Activated naive CD8-positive, alpha-beta T cell treated with anti-CD3 and anti-CD28 coated beads, Interleukin-2, amount 50 U/mL, for 24 hours (primary cell): Measurements from ENCODE around the gene CDC37.
A peak's percentile ranks its signal among the peaks of the same experiment; 100 is the strongest.
"Not testable (repeated sequence)": the region's sequence is repeated elsewhere in the genome, so short reads cannot be mapped to it uniquely, and the experiment has no call there.

Experiments
- ATAC-seq: fragments of 150-1000 bp; cut with Tn5 transposase; one replicate; pipeline ENCODE4 v1.10.0; 2021
- DNase-seq: peaks from one replicate; pipeline ENCODE4 v3.0.0; 2021
- H3K27ac Mint-ChIP-seq: one replicate; pipeline ENCODE4 v1.8.0; 2021; ENCODE audit warnings: mild to moderate bottlenecking, mixed read lengths
- H3K27me3 Mint-ChIP-seq: one replicate; pipeline ENCODE4 v1.8.0; 2021; ENCODE audit warnings: mixed read lengths
- H3K36me3 Mint-ChIP-seq: one replicate; pipeline ENCODE4 v1.8.0; 2021; ENCODE audit warnings: low read depth, mixed read lengths
- H3K4me1 Mint-ChIP-seq: one replicate; pipeline ENCODE4 v1.8.0; 2021; ENCODE audit warnings: mixed read lengths
- H3K4me3 Mint-ChIP-seq: one replicate; pipeline ENCODE4 v1.8.0; 2021; ENCODE audit warnings: mild to moderate bottlenecking, moderate library complexity, mixed read lengths
- H3K9me3 Mint-ChIP-seq: one replicate; pipeline ENCODE4 v1.8.0; 2021; ENCODE audit warnings: mixed read lengths

CDC37 gene

GRCh38 chr19:10412257-10412977 lies 9.1 kb upstream of the CDC37 start:
- H3K4me1 Mint-ChIP-seq, result peaks cover 79% of the 10 kb centered on the region
- H3K27ac Mint-ChIP-seq, result peak overlapping the region; percentile 80
- DNase-seq (no peak), ATAC-seq (peak; percentile 21)
- no peaks in the 10 kb centered on the region for H3K9me3 Mint-ChIP-seq
- peak overlapping the region; percentile 11 for H3K4me3 Mint-ChIP-seq
- H3K36me3 Mint-ChIP-seq, result peaks cover 3% of the 10 kb centered on the region
- H3K27me3 Mint-ChIP-seq, result peaks cover 6% of the 10 kb centered on the region

- H3K27me3 Mint-ChIP-seq, H3K4me3 Mint-ChIP-seq, H3K36me3 Mint-ChIP-seq, H3K9me3 Mint-ChIP-seq, H3K27ac Mint-ChIP-seq, DNase-seq, ATAC-seq: not testable (repeated sequence)
- peaks cover 81% of the 10 kb centered on the region for H3K4me1 Mint-ChIP-seq
Observed at GRCh38 chr19:10411224-10411623, 7.9 kb upstream of the CDC37 start.

DNA sequence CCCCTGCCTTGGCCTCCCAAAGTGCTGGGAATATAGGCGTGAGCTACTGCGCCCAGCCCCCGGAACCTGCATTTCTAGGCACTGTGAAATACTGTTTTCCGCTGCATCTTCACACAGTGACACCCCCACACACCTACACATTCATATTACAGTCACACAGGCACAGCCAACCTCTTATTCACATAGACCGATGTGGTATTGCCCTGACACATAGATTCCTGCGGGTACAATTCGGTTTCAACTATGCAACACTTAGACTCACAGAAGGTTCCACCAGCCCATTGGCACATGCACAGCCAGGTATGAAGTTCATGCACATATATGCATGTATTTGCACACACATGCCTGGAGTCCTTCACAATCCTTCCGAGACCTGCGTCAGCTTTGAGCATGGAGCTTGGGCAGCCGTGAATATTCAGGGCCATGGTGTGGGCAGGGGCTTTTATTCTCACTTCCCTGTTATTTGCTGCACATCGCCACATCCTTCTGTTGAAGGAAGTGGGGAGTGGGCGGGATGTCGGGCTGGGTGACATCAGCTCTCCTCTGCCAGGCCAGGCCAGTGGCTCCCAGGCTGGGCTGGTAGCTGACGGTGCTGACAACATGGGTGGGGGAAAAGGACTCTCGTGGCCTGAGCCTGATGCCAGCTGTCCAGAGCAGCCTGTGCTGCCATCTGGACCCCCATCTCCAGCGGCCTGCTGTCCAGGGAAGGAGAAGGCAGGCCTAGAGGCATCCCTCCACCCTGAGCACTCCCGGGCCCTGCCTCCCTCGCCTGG lies 5.4 kb upstream of the CDC37 start:
- Mint-ChIP-seq H3K9me3 (no peaks in the 10 kb centered on the region), H3K4me1 (peaks cover 86% of the 10 kb centered on the region), H3K27ac (peak overlapping the region; percentile 82), H3K4me3 (peak overlapping the region; percentile 52), H3K36me3 (no peaks in the 10 kb centered on the region), H3K27me3 (no peaks in the 10 kb centered on the region)
- DNase-seq, result peak; percentile 77
- peak; percentile 75 for ATAC-seq

GRCh38 chr19:10407096-10407495 lies 3.8 kb upstream of the CDC37 start:
- no peaks in the 10 kb centered on the region for H3K9me3 Mint-ChIP-seq
- no peak for DNase-seq
- H3K36me3 Mint-ChIP-seq, result peaks cover 9% of the 10 kb centered on the region
- H3K4me3 Mint-ChIP-seq, result no peak overlapping the region
- peak overlapping the region; percentile 37 for H3K27ac Mint-ChIP-seq
- H3K27me3 Mint-ChIP-seq, result no peaks in the 10 kb centered on the region
- H3K4me1 Mint-ChIP-seq, result peaks cover 78% of the 10 kb centered on the region
- ATAC-seq, result no peak

DNA sequence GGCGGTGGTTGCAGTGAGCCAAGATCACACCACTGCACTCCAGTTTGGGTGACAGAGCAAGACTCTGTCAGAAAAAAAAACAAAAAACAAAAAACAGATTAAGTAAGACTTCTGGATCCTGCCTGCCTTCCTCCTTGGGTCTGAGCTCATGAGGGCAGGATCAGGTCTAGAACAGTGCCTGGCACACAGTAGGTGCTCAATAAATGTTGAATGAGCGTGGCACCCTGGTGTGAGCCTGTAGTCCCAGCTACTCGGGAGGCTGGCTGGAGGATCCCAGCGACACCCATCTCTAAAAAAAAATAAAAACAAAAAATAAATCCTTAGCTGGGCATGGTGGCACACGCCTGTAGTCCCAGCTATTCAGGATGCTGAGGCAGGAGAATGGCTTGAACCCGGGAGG lies 2.8 kb upstream of the CDC37 start:
- Mint-ChIP-seq H3K4me3 (no peak overlapping the region), H3K27ac (no peak overlapping the region), H3K9me3 (no peaks in the 10 kb centered on the region), H3K27me3 (no peaks in the 10 kb centered on the region), H3K36me3 (peaks cover 16% of the 10 kb centered on the region), H3K4me1 (peaks cover 77% of the 10 kb centered on the region)
- DNase-seq, result no peak
- no peak for ATAC-seq

- Mint-ChIP-seq H3K4me1 (peaks cover 78% of the 10 kb centered on the region), H3K4me3 (peak overlapping the region; percentile 98), H3K27ac (peak overlapping the region; percentile 93), H3K36me3 (peaks cover 22% of the 10 kb centered on the region), H3K27me3 (no peaks in the 10 kb centered on the region), H3K9me3 (no peaks in the 10 kb centered on the region)
- no peak for ATAC-seq
- DNase-seq, result peak; percentile 68
Observed at GRCh38 chr19:10404888-10405820, 1.8 kb upstream of the CDC37 start.

GRCh38 chr19:10402441-10403038 lies 802 bp downstream of the CDC37 start:
- DNase-seq (no peak), ATAC-seq (no peak)
- Mint-ChIP-seq H3K27me3 (no peaks in the 10 kb centered on the region), H3K27ac (peak overlapping the region; percentile 93), H3K36me3 (peaks cover 36% of the 10 kb centered on the region), H3K4me3 (peak overlapping the region; percentile 98), H3K4me1 (peaks cover 64% of the 10 kb centered on the region), H3K9me3 (no peaks in the 10 kb centered on the region)

- H3K27ac Mint-ChIP-seq, result no peak overlapping the region
- no peak for DNase-seq
- H3K4me3 Mint-ChIP-seq, result no peak overlapping the region
- no peak for ATAC-seq
- H3K4me1 Mint-ChIP-seq, result peaks cover 42% of the 10 kb centered on the region
- no peaks in the 10 kb centered on the region for H3K27me3 Mint-ChIP-seq
- H3K36me3 Mint-ChIP-seq, result peaks cover 51% of the 10 kb centered on the region
- no peaks in the 10 kb centered on the region for H3K9me3 Mint-ChIP-seq
Observed at GRCh38 chr19:10399878-10400277, 3.5 kb downstream of the CDC37 start.

DNA sequence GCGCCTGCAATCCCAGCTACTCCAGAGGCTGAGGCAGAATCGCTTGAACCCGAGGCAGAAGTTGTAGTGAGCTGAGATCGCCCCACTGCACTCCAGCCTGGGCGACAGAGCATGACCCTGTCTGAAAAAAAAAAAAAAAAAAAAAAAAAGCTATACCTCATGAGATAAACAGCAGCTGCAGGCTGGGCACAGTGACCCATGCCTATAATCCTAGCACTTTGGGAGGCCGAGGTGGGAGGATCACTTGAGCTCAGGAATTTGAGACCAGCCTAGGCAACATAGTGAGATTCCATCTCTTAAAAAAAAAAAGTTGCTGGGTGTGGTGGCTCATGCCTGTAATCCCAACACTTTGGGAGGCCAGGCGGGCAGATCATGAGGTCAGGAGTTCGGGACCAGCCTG lies 4.0 kb downstream of the CDC37 start:
- not testable (repeated sequence) for H3K9me3 Mint-ChIP-seq, H3K27ac Mint-ChIP-seq, ATAC-seq, H3K4me3 Mint-ChIP-seq, H3K27me3 Mint-ChIP-seq, DNase-seq
- peaks cover 38% of the 10 kb centered on the region for H3K4me1 Mint-ChIP-seq
- H3K36me3 Mint-ChIP-seq, result peaks cover 51% of the 10 kb centered on the region

- Mint-ChIP-seq H3K9me3 (no peaks in the 10 kb centered on the region), H3K27me3 (no peaks in the 10 kb centered on the region), H3K4me1 (peaks cover 35% of the 10 kb centered on the region), H3K36me3 (peaks cover 53% of the 10 kb centered on the region), H3K27ac (no peak overlapping the region), H3K4me3 (no peak overlapping the region)
- DNase-seq (no peak), ATAC-seq (no peak)
Observed at GRCh38 chr19:10398819-10399218, 4.5 kb downstream of the CDC37 start.

DNA sequence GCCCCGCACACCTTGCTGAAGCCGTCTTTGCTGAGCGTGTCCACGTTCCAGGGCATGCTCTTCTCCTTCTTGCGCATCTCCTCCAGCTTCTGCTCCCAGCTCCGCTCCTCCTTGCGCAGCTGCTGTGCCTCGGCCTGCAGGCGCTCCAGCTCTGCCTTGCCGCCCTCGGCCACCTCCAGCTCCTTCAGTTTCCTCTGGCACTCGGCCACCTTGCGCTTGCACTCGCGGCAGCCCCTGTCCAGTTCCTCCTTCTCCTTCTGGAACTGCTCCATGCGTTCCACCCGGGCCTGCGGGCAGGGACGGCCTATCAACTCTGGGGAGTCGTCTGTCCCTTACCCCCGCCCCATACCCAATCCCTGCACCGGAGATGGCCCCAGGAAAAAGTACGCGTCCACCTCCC lies 7.4 kb downstream of the CDC37 start:
- no peak overlapping the region for H3K4me3 Mint-ChIP-seq
- no peaks in the 10 kb centered on the region for H3K9me3 Mint-ChIP-seq
- DNase-seq (no peak), ATAC-seq (no peak)
- no peaks in the 10 kb centered on the region for H3K27me3 Mint-ChIP-seq
- peaks cover 42% of the 10 kb centered on the region for H3K36me3 Mint-ChIP-seq
- peak overlapping the region; percentile 8 for H3K27ac Mint-ChIP-seq
- peaks cover 19% of the 10 kb centered on the region for H3K4me1 Mint-ChIP-seq

DNA sequence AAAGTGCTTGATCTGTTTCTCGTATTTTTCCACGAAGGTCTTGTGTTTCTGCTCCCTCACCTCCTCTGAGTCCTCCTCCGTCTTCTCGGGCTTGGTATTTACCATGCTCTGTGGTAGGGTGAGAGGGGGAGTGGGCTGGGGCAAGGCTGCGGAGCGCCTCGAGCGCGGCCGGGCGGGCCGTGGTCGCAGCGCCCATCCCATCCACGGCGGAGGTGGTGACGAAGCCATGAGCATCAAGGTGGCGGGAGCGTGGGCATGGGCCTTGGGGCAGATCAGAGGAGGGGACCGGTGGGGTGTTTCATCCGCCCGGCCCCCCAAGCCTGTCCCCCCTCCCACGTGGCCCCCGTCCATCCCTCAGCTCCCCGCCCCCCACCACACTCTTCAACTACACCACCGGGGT lies 7.9 kb downstream of the CDC37 start:
- H3K9me3 Mint-ChIP-seq, result no peaks in the 10 kb centered on the region
- ATAC-seq, result no peak
- H3K4me1 Mint-ChIP-seq, result peaks cover 14% of the 10 kb centered on the region
- H3K27me3 Mint-ChIP-seq, result no peaks in the 10 kb centered on the region
- no peak overlapping the region for H3K4me3 Mint-ChIP-seq
- no peak for DNase-seq
- H3K36me3 Mint-ChIP-seq, result peaks cover 45% of the 10 kb centered on the region
- no peak overlapping the region for H3K27ac Mint-ChIP-seq

DNA sequence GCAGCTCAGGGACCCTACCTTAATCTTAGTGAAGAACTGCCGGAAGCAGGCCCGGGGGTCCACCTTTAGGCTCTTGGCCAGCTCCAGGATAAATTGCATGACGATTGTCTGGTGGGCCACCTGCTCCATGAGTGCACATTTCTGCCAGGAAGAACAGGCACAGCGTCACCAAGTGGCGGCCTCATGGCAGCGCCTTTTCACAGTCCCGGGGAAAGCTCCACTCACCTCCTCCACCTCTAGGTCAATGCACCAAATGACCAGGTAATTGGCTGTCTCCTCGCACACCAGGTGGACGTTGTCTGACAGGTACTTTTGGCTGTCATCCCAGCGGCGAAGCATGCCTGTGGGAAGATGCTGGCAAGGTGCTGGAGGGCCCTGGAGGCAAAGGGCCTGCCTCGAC lies 8.3 kb downstream of the CDC37 start:
- no peak overlapping the region for H3K4me3 Mint-ChIP-seq
- H3K36me3 Mint-ChIP-seq, result peaks cover 44% of the 10 kb centered on the region
- H3K4me1 Mint-ChIP-seq, result peaks cover 11% of the 10 kb centered on the region
- no peak overlapping the region for H3K27ac Mint-ChIP-seq
- no peaks in the 10 kb centered on the region for H3K27me3 Mint-ChIP-seq
- ATAC-seq, result no peak
- H3K9me3 Mint-ChIP-seq, result no peaks in the 10 kb centered on the region
- DNase-seq, result no peak

DNA sequence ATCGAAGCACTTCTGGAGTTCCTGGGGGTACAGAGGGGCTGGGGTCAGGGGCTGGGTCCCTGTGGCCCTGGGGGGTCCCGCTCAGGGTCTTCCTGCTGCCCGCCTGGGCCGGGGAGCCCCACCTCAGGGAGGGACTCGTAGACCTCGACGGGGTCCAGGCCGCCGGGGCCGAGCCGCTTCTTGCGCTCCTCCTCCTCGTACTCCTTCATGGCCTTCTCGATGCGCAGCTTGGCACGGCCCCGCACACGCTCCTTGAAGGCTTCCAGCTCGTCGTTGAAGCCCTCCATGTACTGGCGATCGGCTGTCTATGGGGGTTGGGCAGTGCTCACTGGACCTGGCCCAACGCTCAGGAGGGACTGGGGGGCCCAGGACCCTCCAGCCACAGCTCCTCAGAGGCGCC lies 10.2 kb downstream of the CDC37 start:
- no peak overlapping the region for H3K27ac Mint-ChIP-seq
- peaks cover 44% of the 10 kb centered on the region for H3K36me3 Mint-ChIP-seq

More for the DNA sequence above, 10.2 kb downstream of the CDC37 start:
- Mint-ChIP-seq H3K4me3 (no peak overlapping the region), H3K9me3 (no peaks in the 10 kb centered on the region), H3K27me3 (no peaks in the 10 kb centered on the region), H3K4me1 (peaks cover 7% of the 10 kb centered on the region)
- DNase-seq (no peak), ATAC-seq (no peak)
